Body of pancreas (tissue), 4 donors: ENCODE measurements around the gene CRACR2B. TPM values are rescaled to one million over a fixed set of nuclear protein-coding genes. Genes with fewer than 3 reads are reported as not detected.

Experiments
- ATAC-seq: fragments of 150-250 bp; one replicate; pipeline ENCODE4 v1.9.1; 2016
- DNase-seq, 4 donors: peaks; one replicate each; pipeline ENCODE4 v3.0.0-alpha.2; 2019
- H3K27ac ChIP-seq, 4 donors: fragments of 200-600 bp; sonication (generic); 1 replicate in 3 of 4; 2 replicates in 1 of 4; pipeline versions ENCODE4 v1.5.1 to v1.6.1; 2016 to 2019; ENCODE audit warnings: mild to moderate bottlenecking in 1 of 4, mixed read lengths in 1 of 4, moderate library complexity in 1 of 4
- H3K27me3 ChIP-seq, 2 donors: fragments of 200-600 bp; sonication (generic); one replicate each; pipeline ENCODE4 v1.6.0; 2016; ENCODE audit warnings: mild to moderate bottlenecking in 1 of 2
- H3K36me3 ChIP-seq, 2 donors: fragments of 200-600 bp; sonication (generic); replicated peaks in 1 of 2; 2 replicates each; pipeline ENCODE4 v1.5.1; 2016; ENCODE audit warnings: low read depth in 2 of 2; ENCODE audit not compliant: insufficient read depth in 1 of 2
- H3K4me1 ChIP-seq: fragments of 200-600 bp; sonication (generic); one replicate; pipeline ENCODE4 v1.6.0; 2016
- H3K4me3 ChIP-seq, 2 donors: fragments of 200-600 bp; sonication (generic); 1 replicate in 1 of 2; 2 replicates in 1 of 2; pipeline ENCODE4 v1.5.1; 2016 to 2019
- H3K9me3 ChIP-seq, 3 donors: fragments of 200-600 bp; sonication (generic); 1 replicate in 2 of 3; 2 replicates in 1 of 3; pipeline ENCODE4 v1.5.1; 2016
- CTCF ChIP-seq, 7 experiments: fragments of 450-650 bp in 4 of 7; fragments of 200-600 bp in 3 of 7; sonication (generic) in 3 of 7; IDR thresholded peaks; one replicate each; pipeline ENCODE4 v1.5.1; 2016 to 2019; ENCODE audit warnings: antibody characterized with exemption in 7 of 7
- POLR2A ChIP-seq, 3 donors: fragments of 450-650 bp; IDR thresholded peaks; one replicate each; pipeline ENCODE4 v1.6.1; 2016; ENCODE audit warnings: antibody characterized with exemption in 3 of 3, mild to moderate bottlenecking in 2 of 3
- WGBS, 2 donors: methylation state at CpG; one replicate each; pipeline ENCODE4 v1.1.5; 2017; 5-methylcytosine and 5-hydroxymethylcytosine counted together
- intact Hi-C: fragments of 100-400 bp; cut with DNase I; formaldehyde crosslinking; loops from one replicate; pipeline ENCODE4 v1.15.1; 2023
- total RNA-seq, 2 donors: library from RNA; depleted of rRNA; stranded (reverse); fragments of >200 nt; gene quantifications; one replicate each; pipeline ENCODE4 v1.1.0, GENCODE V29; 2016

The CRACR2B gene
- total RNA-seq, 2 donors from 2014 or later, result 134 to 368 TPM

- H3K27ac ChIP-seq, result peak within 1 kb of the TSS; percentile 93 to 98 (median 97)
- H3K4me1 ChIP-seq, result peaks cover 49% of the 10 kb centered on the region
- intact Hi-C loops, result no loop called here
- H3K27me3 ChIP-seq, result no peaks in the 10 kb centered on the region
- H3K4me3 ChIP-seq, result peak within 1 kb of the TSS; percentile 47 to 51
- no peaks in the 10 kb centered on the region for H3K36me3 ChIP-seq
- WGBS, 2 donors, result 2% methylated on average over 69 of the region's 69 CpGs; no CpG with 5 or more reads in 1 of the 2 donors
- TF ChIP-seq POLR2A (IDR thresholded peaks at IDR 0.05) (no peak), CTCF (IDR thresholded peaks at IDR 0.05) (peak; percentile 62 to 95 (median 83))
- ATAC-seq (peak; percentile 66), DNase-seq (peak; percentile 77 to 85 (median 80))
- H3K9me3 ChIP-seq, result no peaks in the 10 kb centered on the region
Observed at GRCh38 chr11:798093-798713, 29.5 kb upstream of the CRACR2B start, which contains the start of gene SLC25A22. SLC25A22 (minus strand) TSS chr11:798281; CDS start chr11:795006, 3,275 bp downstream.

DNA sequence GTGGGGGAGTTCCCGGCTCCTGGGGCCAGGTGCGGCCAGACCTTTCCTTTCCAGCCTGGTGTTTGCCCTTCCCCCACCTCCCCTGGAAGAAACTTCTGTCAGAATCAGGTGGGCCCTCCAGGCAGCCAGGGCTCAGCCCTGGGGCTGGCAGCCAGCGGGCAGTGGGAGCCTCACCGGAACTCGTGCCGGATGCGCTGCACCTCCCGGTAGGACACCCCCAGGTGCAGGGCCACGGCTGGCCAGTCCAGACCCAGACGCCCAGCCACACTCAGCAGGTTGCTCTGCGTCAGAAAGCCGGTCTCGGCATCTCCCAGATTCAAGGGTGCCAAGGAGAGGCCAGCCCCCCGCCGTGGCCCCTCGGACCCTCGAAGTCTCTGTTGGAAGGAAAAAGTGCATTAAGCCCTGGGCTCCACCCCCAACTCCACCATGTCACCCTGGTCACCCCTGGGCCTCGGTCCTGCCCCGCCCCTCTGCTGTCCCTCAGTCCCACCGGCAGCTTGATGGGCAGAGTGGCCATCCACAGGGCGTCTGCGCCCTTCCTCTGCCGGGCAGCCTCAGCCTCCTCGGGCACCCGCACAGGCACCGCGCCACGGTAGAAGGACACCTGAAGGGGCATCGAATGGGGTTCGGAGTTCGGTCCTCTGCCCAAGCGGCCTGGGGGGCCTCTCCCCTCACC lies 27.9 kb upstream of the CRACR2B start:
- H3K27me3 ChIP-seq, result no peaks in the 10 kb centered on the region
- H3K4me3 ChIP-seq, result no peak overlapping the region
- H3K27ac ChIP-seq, result no peak overlapping the region
- H3K4me1 ChIP-seq, result peaks cover 49% of the 10 kb centered on the region
- intact Hi-C loops, result no loop called here
- H3K36me3 ChIP-seq, result no peaks in the 10 kb centered on the region
- no peak for DNase-seq
- WGBS, 2 donors, result 86 to 88% methylated on average over 16 to 31 of the region's 32 CpGs
- TF ChIP-seq POLR2A (IDR thresholded peaks at IDR 0.05) (no peak), CTCF (IDR thresholded peaks at IDR 0.05) (no peak)
- ATAC-seq, result no peak
- no peaks in the 10 kb centered on the region for H3K9me3 ChIP-seq

- no peaks in the 10 kb centered on the region for H3K27me3 ChIP-seq
- no peak for DNase-seq
- no peak overlapping the region for H3K4me3 ChIP-seq
- TF ChIP-seq POLR2A (IDR thresholded peaks at IDR 0.05), result no peak
- TF ChIP-seq CTCF (IDR thresholded peaks at IDR 0.05), result no peak
- H3K27ac ChIP-seq, result no peak overlapping the region
- ATAC-seq, result no peak
- H3K9me3 ChIP-seq, result no peaks in the 10 kb centered on the region
- intact Hi-C loops, result no loop called here
- WGBS, 2 donors, result 88% methylated on average over 3 to 28 of the region's 30 CpGs
- H3K4me1 ChIP-seq, result peaks cover 51% of the 10 kb centered on the region
- H3K36me3 ChIP-seq, result no peaks in the 10 kb centered on the region
Observed at GRCh38 chr11:800473-800872, 27.2 kb upstream of the CRACR2B start.

DNA sequence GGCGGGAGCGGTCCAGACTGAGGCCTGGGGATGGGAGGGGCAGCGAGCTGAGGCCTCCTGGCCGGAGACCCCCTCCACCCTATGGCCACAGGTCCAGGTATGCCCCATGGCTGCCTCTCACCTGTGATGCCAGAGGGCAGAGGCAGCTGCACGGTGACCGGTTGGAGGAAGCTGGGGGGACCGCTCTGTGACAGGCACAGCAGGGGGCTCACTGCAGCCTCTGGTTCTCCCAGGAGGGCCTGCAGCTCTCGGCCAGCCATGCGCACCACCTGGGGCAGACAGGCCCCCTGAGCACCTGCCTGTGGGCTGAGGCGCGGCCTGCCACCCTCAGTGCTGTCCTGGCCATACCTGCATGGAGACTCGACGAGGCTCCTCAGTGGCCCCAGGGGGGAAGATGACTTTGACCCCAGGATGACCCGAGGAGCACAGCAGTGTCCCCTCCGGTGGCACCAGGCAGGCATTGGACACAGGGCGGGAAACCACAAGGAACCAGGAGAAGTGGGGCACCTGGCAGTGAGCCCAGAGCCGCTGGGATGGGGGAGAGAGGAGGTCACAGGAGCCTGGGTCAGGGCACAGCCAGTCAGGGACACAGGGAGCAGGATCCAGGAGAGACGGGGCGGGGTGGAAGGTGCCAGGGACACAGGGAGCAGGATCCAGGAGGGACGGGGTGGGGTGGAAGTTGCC lies 26.5 kb upstream of the CRACR2B start:
- Histone ChIP-seq H3K4me3 (no peak overlapping the region), H3K27ac (no peak overlapping the region), H3K36me3 (no peaks in the 10 kb centered on the region), H3K9me3 (no peaks in the 10 kb centered on the region), H3K27me3 (no peaks in the 10 kb centered on the region), H3K4me1 (peaks cover 46% of the 10 kb centered on the region)
- WGBS, 2 donors, result 78 to 87% methylated on average over 4 to 20 of the region's 20 CpGs
- TF ChIP-seq POLR2A (IDR thresholded peaks at IDR 0.05), result no peak
- no peak for TF ChIP-seq CTCF (IDR thresholded peaks at IDR 0.05)
- intact Hi-C loops, result no loop called here
- DNase-seq, result no peak
- ATAC-seq, result no peak
